Measurements from ENCODE around the gene ZNF823.

The ZNF823 gene

DNA sequence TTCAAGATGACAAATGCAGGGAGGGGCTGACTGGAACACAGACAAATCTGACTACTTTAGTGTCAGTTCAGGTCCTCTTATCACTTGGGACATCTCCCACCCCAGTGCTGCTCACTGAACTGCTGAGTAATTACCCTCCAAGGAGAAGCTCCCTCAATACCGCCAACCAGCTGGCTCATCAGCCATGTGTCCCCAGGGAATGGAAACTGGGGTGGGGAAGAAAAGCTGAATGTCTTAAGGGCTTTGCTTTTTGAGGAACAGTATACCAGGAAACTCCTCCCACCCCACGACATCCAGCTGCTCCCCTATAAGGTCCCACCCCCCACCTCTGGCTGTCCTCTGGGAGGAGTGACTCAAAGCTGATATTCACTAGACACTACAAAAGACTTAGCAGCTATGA lies 2.0 kb downstream of the ZNF823 start:
- no peak for DNase-seq

DNA sequence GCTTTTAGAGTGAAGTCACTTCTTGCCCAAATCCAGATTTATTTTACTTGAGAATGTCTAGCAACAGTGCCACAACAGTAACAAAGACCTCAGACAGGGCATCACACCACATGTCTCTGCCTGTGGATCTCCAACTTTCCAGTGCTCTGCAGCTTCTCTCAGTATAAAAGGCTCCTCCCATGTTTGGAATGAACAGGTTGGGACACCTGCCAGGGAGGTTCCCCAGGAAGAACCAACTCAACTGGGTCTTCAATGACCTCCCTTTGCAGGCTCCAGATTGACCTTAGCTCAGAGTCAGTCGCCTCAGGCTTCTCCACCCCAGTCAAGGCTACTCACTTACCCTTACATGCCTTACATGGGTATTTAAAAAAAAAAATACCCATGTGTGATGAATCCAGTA lies 3.4 kb downstream of the ZNF823 start:
- no peak for DNase-seq

DNA sequence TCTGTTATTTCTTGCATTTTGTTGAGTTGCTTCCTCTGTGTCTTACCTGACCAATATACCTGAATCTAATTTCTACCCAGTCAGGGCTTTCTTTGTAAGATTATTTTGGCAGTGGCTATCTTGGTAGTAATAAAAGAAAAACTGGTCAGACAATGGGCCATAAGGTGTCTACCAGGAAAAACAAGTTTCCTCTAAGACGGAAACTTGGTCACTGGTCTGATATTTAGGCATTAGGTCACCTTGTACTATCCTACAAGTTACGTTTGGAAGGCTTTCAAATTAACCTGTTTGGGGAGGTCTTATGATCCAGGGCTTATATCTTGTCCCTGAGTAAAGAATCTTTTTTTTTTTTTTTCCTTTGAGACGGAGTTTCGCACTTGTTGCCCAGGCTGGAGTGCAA lies 9.2 kb downstream of the ZNF823 start:
- no peak for DNase-seq

DNA sequence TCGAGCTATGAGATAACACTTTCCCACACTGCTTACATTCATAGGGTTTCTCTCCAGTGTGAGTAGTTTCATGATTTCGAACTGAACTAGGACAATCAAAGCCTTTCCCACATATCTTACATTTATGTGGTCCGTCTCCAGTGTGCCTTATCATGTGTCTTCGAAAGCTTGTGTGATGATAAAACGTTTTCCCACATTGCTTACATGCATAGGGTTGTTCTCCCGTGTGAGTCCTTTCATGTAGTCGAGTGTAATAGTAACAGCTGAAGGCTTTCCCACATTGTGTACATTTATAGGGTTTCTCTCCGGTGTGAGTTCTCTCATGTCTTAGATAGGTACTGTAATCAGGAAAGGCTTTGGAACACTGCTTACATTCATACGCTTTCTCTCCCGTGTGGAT lies 16.3 kb downstream of the ZNF823 start:
- DNase-seq: no peak

DNA sequence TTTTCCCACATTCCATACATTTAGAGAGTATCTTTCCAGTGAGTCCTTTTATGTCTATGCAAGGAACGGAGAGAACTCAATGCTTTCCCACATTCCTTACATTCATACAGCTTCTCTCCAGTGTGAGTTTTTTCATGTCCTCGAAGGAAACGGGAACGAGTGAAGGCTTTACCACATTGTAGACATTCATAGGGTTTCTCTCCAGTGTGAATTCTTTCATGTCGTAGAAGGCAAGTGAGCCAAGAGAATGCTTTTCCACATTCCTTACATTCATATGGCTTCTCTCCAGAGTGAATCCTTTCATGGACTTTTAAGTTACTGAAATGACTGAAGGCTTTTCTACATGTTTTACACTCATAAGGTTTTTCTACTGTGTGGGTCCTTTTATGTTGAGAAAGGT lies 17.1 kb downstream of the ZNF823 start:
- DNase-seq: no peak

DNA sequence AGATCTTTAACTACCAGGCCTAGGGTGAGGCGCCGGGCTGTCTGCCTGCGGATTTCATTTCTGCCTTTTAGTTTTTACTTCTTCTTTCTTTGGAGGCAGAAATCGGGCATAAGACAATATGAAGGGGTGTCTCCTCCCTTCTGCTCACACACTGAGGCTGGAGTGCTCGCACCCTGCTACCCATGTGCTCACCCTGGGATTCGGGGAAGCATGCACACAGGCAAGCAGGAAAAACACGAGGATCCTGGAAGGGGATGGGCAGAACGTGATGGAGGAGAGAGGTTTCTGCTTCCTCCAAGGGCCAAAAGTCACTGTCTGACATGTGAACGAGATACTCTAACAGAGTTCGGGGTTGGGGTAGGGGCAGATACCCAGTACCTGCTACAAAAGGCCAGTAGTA lies 28.4 kb downstream of the ZNF823 start:
- no peak for DNase-seq

DNA sequence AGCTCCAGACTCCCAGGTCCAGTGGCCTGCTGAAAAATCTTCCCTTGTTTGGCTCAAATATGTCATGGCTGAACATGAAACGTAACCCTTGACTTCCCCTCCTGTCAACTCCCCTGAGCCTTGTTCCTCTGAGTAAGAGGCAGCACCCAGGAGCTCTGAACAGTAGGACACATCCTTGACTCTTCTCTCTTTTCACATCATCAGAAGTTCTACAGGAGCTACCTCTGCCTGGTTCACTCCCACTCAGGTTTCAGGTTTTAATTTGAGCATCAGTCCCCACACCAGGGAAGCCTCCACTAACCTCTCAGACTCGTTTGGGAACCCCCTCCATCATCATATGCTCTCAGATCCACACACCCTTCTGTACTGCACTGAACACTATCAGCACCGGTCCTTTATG lies 30.3 kb downstream of the ZNF823 start:
- DNase-seq: no peak

DNA sequence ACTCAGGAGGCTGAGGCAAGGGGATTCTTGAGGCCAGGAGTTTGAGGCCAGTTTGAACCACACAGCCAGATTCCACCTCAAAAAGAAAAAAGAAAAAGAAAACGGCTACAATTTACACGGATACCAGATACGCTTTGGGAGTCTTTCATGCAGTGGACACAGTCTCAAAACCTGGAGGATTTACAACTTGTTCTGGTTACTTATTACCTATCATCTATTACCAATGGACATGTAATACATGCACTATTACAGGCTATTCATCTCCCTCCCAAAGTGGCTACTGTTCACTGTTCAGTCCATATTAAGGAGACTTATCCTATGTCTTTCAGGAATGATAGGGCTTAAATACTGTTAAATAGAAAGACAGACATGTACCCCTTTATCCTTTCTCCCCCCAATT lies 33.3 kb downstream of the ZNF823 start:
- DNase-seq: no peak

DNA sequence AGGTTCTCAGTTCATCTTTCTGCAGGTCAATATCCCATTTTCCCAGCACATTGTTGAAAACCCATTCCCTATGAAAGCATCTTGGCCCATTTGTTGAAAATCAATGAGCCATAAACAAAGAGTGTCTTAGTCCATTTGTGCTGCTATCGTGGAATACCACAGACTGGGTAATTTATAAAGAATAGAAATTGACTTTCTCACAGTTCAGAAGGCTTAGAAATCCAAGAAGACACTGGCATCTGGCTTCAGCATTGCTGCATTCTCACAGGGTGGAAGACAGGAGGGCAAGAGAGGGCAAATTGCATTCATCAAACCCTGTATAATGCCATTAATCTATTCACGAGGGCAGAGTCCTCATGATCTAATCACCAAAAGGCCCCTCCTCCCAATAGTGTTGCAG lies 34.1 kb downstream of the ZNF823 start:
- DNase-seq: no peak

DNA sequence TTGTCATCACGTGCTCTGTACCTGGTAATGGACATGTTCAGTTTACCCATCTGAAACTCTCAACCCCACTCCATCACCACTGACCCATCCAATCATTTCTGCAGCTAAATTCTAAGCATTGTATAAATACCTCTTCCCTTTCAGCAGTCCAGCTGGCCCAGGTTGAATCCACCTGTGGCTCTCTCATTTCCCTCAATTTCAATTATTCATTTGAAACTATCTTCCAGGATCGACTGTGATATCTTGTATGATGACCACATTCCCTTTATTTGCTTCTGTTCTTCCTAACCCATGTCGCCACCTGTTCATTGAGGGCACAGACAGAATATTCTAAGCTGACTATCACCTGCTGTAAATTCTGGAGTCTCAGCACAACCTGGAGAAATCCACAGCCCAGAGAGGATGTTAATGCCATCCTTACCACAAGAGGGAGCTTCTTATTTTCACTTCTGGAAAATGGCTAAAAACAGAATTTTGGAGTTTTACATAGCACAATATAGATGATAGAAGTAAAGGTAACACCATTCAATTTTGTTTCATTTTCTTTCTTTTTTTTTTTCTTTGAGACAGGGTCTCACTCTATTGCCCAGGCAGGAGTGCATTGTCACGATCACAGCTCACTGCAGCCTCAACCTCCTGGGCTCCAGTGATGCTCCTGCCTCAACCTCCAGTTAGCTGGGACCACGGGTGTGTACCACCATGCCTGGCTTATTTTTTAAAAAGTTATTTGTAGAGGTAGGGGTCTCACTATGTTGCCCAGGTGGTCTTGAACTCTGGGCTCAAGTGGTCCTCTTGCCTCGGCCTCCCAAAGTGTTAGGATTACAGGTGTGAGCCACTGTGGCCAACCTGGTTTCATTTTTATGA lies 38.6 kb downstream of the ZNF823 start:
- no peak for DNase-seq

DNA sequence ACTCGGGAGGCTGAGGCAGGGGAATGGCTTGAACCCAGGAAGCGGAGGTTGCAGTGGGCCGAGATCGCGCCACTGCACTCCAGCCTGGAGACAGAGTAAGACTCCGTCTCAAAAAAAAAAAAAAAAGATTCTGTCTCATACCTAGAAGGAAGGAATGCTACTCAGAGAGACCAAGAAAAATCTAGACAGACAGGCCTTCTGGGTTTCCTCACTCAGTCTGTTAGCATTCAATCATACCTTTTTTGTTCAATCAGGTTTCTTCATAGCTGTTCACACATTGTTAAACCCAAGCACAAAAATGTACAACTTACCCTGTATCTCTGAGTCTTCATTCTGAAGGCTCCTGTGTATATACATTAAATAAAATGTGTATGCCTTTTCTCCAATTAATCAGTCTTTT lies 40.5 kb downstream of the ZNF823 start:
- no peak for DNase-seq

DNA sequence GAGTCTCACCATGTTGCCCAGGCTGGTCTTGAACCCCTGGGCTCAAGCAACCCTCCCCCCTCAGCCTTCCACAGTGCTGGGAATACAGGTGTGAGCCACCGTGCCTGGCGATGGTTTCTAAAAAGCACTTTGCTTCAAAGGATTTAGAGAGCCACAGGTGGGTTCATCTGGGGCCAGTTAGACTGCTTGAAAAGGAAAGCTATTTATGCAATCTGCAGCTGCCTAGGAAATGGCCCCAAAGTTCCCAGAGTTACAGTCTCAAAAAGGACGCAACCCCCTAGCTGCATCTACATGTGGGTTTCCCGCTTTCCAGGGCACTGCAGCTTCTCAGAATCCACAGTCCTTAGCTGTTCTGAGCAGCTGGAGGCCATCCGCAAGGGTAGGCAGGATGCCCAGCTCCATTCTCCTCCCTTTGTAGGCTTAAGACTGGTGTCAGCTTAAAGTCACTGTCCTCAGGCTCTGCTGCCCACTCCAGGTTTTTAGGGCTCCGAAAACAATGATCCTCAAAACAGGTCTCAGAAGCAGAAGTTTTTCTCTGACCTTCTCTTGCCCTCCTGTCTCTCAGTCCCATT lies 41.4 kb downstream of the ZNF823 start:
- DNase-seq: no peak

DNA sequence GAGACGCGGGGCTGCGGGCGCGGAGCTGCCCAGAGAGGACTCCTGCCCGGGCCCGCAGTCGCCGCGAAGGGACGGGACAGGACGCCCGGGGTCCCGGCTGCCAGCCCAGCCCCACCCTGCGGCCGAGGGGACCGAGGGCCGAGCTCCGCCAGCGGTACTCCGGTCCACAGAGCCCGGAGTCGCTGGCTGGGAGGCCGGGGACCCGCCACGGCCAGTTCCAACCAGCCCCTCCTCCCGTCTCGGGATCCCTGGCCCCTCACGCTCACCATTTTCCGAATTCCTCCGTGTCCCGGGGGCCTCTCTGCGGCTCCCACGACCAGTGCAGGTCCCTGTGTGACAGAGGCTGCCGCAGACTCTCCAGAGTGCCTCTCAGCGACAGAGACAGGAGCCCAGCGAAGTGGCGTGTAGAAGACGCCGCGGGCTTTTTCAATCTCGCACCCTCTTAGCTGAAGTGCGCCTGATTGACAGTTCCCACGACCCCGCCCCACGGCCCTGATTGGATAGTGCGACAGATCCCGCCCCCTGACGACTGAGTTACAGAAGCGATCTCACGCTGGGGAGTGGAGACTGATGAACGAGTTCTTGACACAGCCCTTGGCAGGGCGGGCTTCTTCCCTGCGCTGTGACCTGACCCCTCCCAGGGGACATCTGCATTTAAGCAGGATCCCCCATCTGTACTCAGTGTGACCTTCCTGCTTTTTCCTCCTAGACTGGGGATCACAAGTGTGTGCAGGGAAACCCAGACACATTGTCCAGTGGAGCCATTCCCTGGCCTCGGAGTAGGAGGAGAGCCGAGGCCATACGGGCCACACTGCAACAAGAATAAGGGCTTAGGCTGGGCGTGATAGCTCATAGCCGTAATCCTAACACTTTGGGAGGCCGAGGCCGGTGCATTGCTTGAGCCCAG lies 44.0 kb downstream of the ZNF823 start:
- DNase-seq: peak; percentile 91

DNA sequence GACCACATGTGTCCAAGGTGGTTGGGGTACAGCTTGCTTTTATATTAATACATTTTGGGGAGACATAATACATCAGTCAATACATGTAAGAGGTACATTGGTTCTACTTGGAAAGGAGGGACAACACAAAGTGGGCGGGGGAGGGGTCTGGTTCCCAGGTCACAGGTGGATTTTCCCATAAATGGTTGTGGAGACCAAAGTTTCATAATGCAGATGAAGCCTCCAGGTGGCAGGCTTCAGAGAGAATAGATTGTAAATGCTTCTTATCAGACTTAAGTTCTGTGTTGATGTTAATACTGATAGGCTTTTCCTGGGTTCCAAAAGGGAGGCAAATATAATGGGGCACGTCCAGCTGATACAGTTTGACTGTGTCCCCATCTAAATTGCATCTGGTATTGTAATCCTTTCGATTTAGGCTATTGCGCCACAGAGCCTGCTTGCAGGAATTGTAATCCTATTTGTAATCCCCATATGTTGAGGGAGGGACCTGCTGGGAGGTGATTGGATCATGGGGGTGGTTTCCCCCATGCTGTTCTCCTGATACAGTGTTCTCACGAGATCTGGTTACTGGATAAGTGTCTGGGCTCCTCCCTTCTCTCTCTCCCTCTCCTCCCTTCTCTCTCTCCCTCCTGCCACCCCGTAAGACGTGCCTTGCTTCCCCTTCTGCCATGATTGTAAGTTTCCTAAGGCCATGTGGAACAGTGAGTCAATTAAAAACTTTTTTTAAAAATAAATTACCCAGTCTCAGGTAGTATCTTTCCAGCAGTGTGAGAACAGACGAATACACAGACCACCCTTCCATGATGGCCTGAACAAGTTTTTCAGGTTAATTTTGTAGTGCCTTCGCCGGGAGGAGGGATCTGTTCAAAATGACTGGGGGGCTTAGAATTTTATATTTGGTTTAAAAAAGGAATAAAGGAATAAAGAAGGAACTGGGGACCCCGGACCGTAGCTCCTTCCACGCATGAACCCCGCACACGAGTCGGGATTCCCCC lies 44.9 kb downstream of the ZNF823 start:
- no peak for DNase-seq

DNA sequence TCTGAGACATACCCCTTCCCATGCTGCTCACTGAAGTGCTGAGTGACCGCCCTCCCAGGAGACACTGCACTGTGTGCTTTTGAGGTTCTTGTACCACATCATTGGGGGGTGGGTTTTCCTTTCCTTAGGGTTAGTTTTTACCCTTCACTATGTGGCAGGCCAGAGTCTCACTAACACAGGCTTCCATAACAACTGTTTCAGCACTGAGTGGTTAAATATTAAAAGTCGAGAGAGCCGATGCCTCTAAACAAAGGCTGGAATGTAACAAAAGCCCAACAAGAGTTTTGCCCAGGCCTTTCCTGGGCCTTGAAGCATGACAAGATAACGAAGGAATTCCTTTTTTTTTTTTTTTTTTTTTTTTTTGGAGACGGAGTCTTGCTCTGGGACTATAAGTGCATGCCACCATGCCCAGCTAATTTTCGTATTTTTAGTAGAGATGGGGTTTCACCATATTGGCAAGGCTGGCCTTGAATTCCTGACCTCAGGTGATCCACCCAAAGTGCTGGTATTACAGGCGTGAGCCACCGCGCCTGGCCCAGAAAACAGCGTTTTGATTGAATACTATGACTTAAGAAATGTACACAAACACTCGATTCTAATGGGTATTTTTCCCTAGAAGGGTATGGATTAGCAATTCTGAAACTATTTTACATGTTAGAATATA lies 46.5 kb downstream of the ZNF823 start:
- no peak for DNase-seq

DNA sequence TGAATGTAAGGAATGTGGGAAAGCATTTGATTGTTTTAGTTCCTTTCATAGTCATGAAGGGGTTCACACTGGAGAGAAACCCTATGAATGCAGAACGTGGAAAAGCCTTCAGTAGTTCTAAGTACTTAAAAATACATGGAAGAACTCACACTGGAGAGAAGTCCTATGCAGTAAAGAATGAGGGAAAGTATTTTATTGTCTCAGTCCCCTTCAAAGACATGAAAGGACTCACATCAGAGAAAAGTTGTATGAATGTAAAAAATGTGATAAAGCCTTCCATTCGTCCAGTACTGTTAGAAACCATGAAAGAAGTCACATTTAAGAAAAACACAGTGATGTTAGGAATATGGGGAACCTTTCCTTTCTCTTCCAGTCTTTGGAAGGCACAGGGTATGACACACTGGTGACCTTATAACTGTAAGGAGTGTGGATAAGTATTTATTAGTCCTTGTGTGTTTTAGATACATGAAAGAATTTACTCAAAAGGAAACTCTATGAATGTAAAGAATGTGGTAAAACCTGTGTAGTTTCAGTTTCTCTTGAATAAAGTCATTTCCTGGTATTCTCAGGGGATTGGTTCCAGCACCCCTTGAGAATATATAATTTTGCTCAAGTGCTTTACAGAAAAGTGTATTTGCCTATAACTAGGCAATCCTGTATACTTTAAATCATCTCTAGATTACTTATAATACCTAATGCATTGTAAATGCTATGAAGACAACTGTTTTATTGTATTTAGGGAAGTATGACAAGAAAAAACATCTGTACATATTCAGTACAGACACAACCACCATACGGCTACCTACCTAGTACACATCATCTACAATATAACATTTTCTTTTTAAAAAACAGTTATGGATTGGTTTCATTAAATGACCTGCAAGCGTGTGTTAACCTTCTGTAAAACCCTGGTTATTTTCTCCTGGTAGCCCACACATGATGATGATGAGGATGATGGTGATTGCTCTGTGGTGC lies 52.8 kb downstream of the ZNF823 start:
- no peak for DNase-seq

DNA sequence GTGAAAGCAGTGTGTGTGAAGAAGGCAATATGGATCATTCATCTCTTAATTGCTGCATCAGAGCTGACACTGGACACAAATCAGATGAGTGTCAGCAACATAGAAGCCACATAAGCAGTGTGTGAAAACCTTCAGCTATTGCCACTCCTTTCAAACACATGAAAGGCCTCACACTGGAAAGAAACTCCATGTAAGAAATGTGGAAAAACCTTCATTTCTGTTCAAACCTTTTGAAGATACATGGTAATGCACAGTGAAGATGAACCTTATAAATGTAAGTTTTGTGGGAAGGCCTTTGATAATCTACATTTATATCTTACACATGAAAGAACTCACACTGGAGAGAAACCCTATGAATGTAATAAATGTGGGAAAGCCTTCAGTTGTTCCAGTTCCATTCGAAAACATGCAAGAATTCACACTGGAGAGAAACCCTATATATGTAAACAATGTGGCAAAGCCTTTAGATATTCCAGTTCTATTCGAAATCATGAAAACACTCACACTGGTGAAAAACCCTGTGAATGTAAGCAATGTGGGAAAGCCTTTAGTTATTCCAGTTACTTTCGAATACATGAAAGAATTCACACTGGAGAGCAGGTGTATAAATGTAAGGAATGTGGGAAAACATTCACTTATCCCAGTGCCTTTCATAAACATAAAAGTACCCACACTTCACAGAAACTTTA lies 53.6 kb downstream of the ZNF823 start:
- no peak for DNase-seq

DNA sequence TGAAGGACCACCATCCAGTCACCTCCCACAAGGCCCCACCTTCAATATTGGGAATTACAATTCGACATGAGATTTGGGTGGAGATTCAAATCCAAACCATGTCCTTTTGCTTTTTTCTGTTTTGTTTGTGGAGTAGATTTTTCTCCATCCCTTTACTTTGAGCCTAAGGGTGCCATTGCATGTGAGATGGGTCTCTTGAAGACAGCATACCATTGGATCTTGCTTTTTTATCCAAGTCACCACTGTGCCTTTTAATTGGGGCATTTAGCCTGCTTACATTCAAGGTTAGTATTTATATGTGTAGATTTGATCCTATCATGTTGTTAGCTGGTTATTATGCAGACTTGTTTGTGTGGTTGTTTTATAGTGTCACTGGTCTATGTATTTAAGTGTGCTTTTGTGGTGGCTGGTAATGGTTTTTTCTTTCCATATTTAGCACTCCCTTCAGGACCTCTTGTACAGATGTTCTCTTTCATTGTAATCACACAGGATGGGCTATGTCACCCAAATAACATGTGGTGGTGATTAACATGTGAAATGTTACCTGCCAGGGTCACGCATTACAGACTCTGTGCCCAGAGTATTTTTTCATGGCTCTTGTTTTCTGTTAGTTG lies 58.0 kb downstream of the ZNF823 start:
- no peak for DNase-seq

DNA sequence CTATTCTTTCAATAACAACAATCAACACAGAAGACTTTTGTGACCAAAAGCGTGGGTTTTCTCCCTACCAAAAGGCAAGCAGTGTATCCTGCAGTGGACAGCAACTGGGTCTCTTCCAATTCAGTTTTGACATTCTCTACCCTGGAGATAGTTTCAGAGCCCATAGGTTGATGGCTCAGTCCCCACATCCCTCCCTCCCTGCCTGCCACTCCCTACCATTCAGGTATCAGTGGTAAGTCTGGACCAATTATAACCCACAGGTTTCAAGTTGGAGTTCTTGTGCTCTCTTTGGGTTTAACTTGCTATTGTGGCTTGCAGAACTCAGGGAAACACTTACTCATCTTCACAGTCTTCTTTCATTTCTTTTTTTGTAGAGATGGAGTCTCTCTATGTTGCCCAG lies 60.2 kb downstream of the ZNF823 start:
- DNase-seq: no peak

Data from activated CD8-positive, alpha-beta memory T cell treated with anti-CD3 and anti-CD28 coated beads for 24 hours (primary cell).